H9 (cell line): ENCODE measurements around the gene CACNB2. TPM values are rescaled to one million over a fixed set of nuclear protein-coding genes. Genes with fewer than 3 reads are reported as not detected.

Experiments used
- DNase-seq: peaks from one replicate; pipeline ENCODE4 v3.0.0-alpha.2; 2017
- H2AFZ ChIP-seq: one replicate; pipeline ENCODE4 v1.6.1; 2013; ENCODE audit warnings: mild to moderate bottlenecking, low read length, control low read depth, moderate library complexity
- H2AK5ac ChIP-seq: 2 replicates; pipeline ENCODE4 v1.6.1; 2013; ENCODE audit warnings: low read length, control low read depth, mixed read lengths; ENCODE audit not compliant: insufficient read length
- H2BK120ac ChIP-seq: one replicate; pipeline ENCODE4 v1.6.1; 2013; ENCODE audit warnings: low read depth, mild to moderate bottlenecking, low read length, control low read depth, inconsistent platforms; ENCODE audit not compliant: poor library complexity, severe bottlenecking
- H2BK12ac ChIP-seq: 2 replicates; pipeline ENCODE4 v1.6.1; 2013; ENCODE audit warnings: low read length, control low read depth, mixed read lengths, low read depth; ENCODE audit not compliant: insufficient read length
- H2BK15ac ChIP-seq: 2 replicates; pipeline ENCODE4 v1.6.1; 2013; ENCODE audit warnings: low read depth, low read length, control low read depth
- H2BK20ac ChIP-seq: one replicate; pipeline ENCODE4 v1.6.1; 2013; ENCODE audit warnings: low read depth, mild to moderate bottlenecking, low read length, control low read depth, inconsistent platforms; ENCODE audit not compliant: poor library complexity, severe bottlenecking
- H2BK5ac ChIP-seq: 2 replicates; pipeline ENCODE4 v1.6.1; 2013; ENCODE audit warnings: low read length, control low read depth, mixed read lengths; ENCODE audit not compliant: insufficient read length
- H3K14ac ChIP-seq: 2 replicates; pipeline ENCODE4 v1.6.1; 2013; ENCODE audit warnings: low read length, control low read depth; ENCODE audit not compliant: insufficient read depth
- H3K18ac ChIP-seq: 2 replicates; pipeline ENCODE4 v1.6.1; 2013; ENCODE audit warnings: low read depth, mild to moderate bottlenecking, mixed read lengths, low read length, control low read depth; ENCODE audit not compliant: insufficient read length
- H3K23ac ChIP-seq: 2 replicates; pipeline ENCODE4 v1.6.1; 2013; ENCODE audit warnings: low read length, control low read depth, mixed read lengths, low read depth; ENCODE audit not compliant: insufficient read length
- H3K23me2 ChIP-seq: 2 replicates; pipeline ENCODE4 v1.6.1; 2013; ENCODE audit warnings: low read depth, mild to moderate bottlenecking, mixed read lengths, low read length, control low read depth; ENCODE audit not compliant: insufficient read length, poor library complexity, severe bottlenecking
- H3K27ac ChIP-seq: 2 replicates; pipeline ENCODE4 v1.5.1; 2013; ENCODE audit warnings: low read length, control low read depth, mixed read lengths, low read depth; ENCODE audit not compliant: insufficient read length
- H3K27me3 ChIP-seq: 2 replicates; pipeline ENCODE4 v1.6.1; 2013; ENCODE audit warnings: low read length, control low read depth, inconsistent platforms; ENCODE audit not compliant: insufficient read depth
- H3K4ac ChIP-seq: 2 replicates; pipeline ENCODE4 v1.6.1; 2013; ENCODE audit warnings: low read depth, mild to moderate bottlenecking, control low read depth, inconsistent platforms, low read length, moderate library complexity
- H3K4me1 ChIP-seq: 2 replicates; pipeline ENCODE4 v1.6.1; 2013; ENCODE audit warnings: low read length, control low read depth, inconsistent platforms; ENCODE audit not compliant: insufficient read depth
- H3K4me2 ChIP-seq: 2 replicates; pipeline ENCODE4 v1.6.1; 2013; ENCODE audit warnings: low read length, control low read depth, mixed read lengths; ENCODE audit not compliant: insufficient read length, insufficient read depth
- H3K56ac ChIP-seq: 2 replicates; pipeline ENCODE4 v1.6.1; 2013; ENCODE audit warnings: low read depth, mild to moderate bottlenecking, mixed read lengths, low read length, control low read depth; ENCODE audit not compliant: insufficient read length
- H3K79me1 ChIP-seq: 2 replicates; pipeline ENCODE4 v1.6.1; 2013; ENCODE audit warnings: low read depth, mild to moderate bottlenecking, moderate library complexity, low read length, control low read depth, inconsistent platforms; ENCODE audit not compliant: insufficient read depth, poor library complexity, severe bottlenecking
- H3K79me2 ChIP-seq: 2 replicates; pipeline ENCODE4 v1.6.1; 2013; ENCODE audit warnings: low read length, control low read depth, inconsistent platforms; ENCODE audit not compliant: insufficient read depth
- H3K9ac ChIP-seq: 2 replicates; pipeline ENCODE4 v1.6.1; 2013; ENCODE audit warnings: low read length, control low read depth, mixed read lengths; ENCODE audit not compliant: insufficient read length; ENCODE audit errors: extremely low read depth
- H3K9me3 ChIP-seq: one replicate; pipeline ENCODE4 v1.6.1; 2013; ENCODE audit warnings: low read depth, low read length, inconsistent platforms; ENCODE audit not compliant: control insufficient read depth
- H3T11ph ChIP-seq: one replicate; pipeline ENCODE4 v1.6.1; 2013; ENCODE audit warnings: mild to moderate bottlenecking, low read length, control low read depth, inconsistent platforms
- H4K20me1 ChIP-seq: one replicate; pipeline ENCODE4 v1.6.1; 2013; ENCODE audit not compliant: control insufficient read depth, insufficient read length, insufficient read depth
- H4K5ac ChIP-seq: 2 replicates; pipeline ENCODE4 v1.6.1; 2013; ENCODE audit warnings: low read depth, mild to moderate bottlenecking, mixed read lengths, low read length, control low read depth; ENCODE audit not compliant: insufficient read length
- H4K8ac ChIP-seq: replicated peaks from 2 replicates; pipeline ENCODE4 v1.6.1; 2013; ENCODE audit warnings: low read length, control low read depth, mixed read lengths, low read depth; ENCODE audit not compliant: insufficient read length
- H4K91ac ChIP-seq: 2 replicates; pipeline ENCODE4 v1.6.1; 2013; ENCODE audit warnings: low read depth, mild to moderate bottlenecking, moderate library complexity, mixed read lengths, low read length, control low read depth; ENCODE audit not compliant: insufficient read length
- H3K27ac Mint-ChIP-seq, 3 experiments: 2 replicates in 2 of 3; 3 replicates in 1 of 3; pipeline ENCODE4 v1.8.0; 2020 to 2021; ENCODE audit warnings: mixed read lengths in 3 of 3, mild to moderate bottlenecking in 1 of 3, moderate library complexity in 1 of 3
- H3K27me3 Mint-ChIP-seq: 2 replicates; pipeline ENCODE4 v1.8.0; 2021; ENCODE audit warnings: low read depth, mild to moderate bottlenecking, moderate library complexity, mixed read lengths
- H3K36me3 Mint-ChIP-seq, 3 experiments: 2 replicates in 2 of 3; 3 replicates in 1 of 3; pipeline ENCODE4 v1.8.0; 2020 to 2021; ENCODE audit warnings: low read depth in 3 of 3, mixed read lengths in 3 of 3; ENCODE audit not compliant: insufficient read depth in 1 of 3
- H3K4me1 Mint-ChIP-seq, 2 experiments: 2 replicates each; pipeline ENCODE4 v1.8.0; 2020; ENCODE audit warnings: mixed read lengths in 2 of 2
- H3K4me3 Mint-ChIP-seq, 2 experiments: 2 replicates in 1 of 2; 3 replicates in 1 of 2; pipeline ENCODE4 v1.8.0; 2020 to 2021; ENCODE audit warnings: mild to moderate bottlenecking in 2 of 2, mixed read lengths in 2 of 2, moderate library complexity in 1 of 2
- H3K9me3 Mint-ChIP-seq, 2 experiments: 2 replicates in 1 of 2; 3 replicates in 1 of 2; pipeline ENCODE4 v1.8.0; 2020; ENCODE audit warnings: mild to moderate bottlenecking in 2 of 2, mixed read lengths in 2 of 2, moderate library complexity in 1 of 2
- CTCF ChIP-seq: fragments of 200-600 bp; sonication (generic); conservative IDR thresholded peaks from 3 replicates; pipeline ENCODE4 v1.8.0; 2021; ENCODE audit warnings: antibody characterized with exemption, mild to moderate bottlenecking
- WGBS: extraction: QIAGEN DNeasy Blood & Tissue Kit; methylation state at CpG from one replicate; pipeline ENCODE4 v1.1.7; 2013; ENCODE audit warnings: missing lambda C conversion rate, low lambda C conversion rate, mixed read lengths; ENCODE audit not compliant: insufficient read length; ENCODE audit errors: extremely low coverage; 5-methylcytosine and 5-hydroxymethylcytosine counted together
- total RNA-seq: library from RNA; stranded (reverse); gene quantifications from 2 replicates; pipeline ENCODE4 v1.2.1, GENCODE V29; 2021

CACNB2 gene
- total RNA-seq, 1 experiment from 2014 or later = 2.6 TPM

GRCh38 chr10:18216482-18216881 lies 76.3 kb downstream of the CACNB2 start:
- Histone ChIP-seq H2BK5ac (no peak overlapping the region), H3K27ac (no peak overlapping the region), H2AK5ac (no peak overlapping the region), H3K23ac (no peak overlapping the region), H3K56ac (no peak overlapping the region), H2BK20ac (no peak overlapping the region), H3K9ac (no peak overlapping the region), H3K4ac (no peak overlapping the region), H3K18ac (no peak overlapping the region), H3K23me2 (no peaks in the 10 kb centered on the region), H3K9me3 (no peaks in the 10 kb centered on the region), H2BK15ac (no peak overlapping the region), H2AFZ (no peak overlapping the region), H3K79me2 (no peaks in the 10 kb centered on the region), H4K8ac (no peak overlapping the region), H2BK12ac (no peak overlapping the region), H3K4me2 (no peak overlapping the region), H3K27me3 (no peaks in the 10 kb centered on the region), H3K4me1 (no peaks in the 10 kb centered on the region), H4K91ac (no peak overlapping the region), H3K14ac (no peak overlapping the region), H3K79me1 (no peaks in the 10 kb centered on the region), H4K5ac (no peak overlapping the region), H3T11ph (no peak overlapping the region), H2BK120ac (no peak overlapping the region), H4K20me1 (no peaks in the 10 kb centered on the region)
- no peak overlapping the region for H3K27ac Mint-ChIP-seq
- H3K4me3 Mint-ChIP-seq = no peak overlapping the region
- H3K27me3 Mint-ChIP-seq = peaks cover 1% of the 10 kb centered on the region; the same call in 1 of the 2 replicates
- H3K4me1 Mint-ChIP-seq = peaks cover 3 to 12% of the 10 kb centered on the region in 2 experiments; a peak in 3 of 4 replicates
- no CpG with 5 or more reads among the region's 2 CpGs for WGBS
- no peaks in the 10 kb centered on the region for H3K9me3 Mint-ChIP-seq
- H3K36me3 Mint-ChIP-seq = no peaks in the 10 kb centered on the region
- DNase-seq = no peak
- TF ChIP-seq CTCF = peak; percentile 59
